ENCODE results near the gene SPRED2.

The SPRED2 gene

GRCh38 chr2:65411056-65411795 lies 21.2 kb downstream of the SPRED2 start:
- DNase-seq: no peak

GRCh38 chr2:65409045-65409444 lies 23.4 kb downstream of the SPRED2 start:
- DNase-seq: no peak

DNA sequence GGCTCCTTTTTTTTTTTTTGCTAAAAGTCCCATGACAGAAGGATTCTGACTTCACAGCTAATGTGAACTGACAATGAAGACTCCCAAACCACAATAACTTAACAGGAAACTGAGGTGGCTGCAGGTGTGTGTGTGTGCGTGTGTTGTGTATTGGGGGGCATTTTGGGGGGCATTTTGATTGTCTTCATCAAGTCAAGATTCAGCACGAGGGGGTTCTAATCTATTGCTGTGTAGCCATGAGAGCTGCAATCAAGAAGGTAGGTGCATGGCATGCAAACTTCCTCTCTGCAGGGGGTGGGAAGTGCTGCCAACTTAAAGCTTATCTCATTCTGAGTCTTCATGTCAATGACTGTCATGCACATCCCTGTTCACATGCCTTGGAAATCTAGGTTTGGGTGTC lies 25.2 kb downstream of the SPRED2 start:
- no peak for DNase-seq

- no peak for DNase-seq
Observed at GRCh38 chr2:65404988-65405697, 27.3 kb downstream of the SPRED2 start.

- DNase-seq: no peak
Observed at GRCh38 chr2:65403529-65403915, 28.9 kb downstream of the SPRED2 start.

DNA sequence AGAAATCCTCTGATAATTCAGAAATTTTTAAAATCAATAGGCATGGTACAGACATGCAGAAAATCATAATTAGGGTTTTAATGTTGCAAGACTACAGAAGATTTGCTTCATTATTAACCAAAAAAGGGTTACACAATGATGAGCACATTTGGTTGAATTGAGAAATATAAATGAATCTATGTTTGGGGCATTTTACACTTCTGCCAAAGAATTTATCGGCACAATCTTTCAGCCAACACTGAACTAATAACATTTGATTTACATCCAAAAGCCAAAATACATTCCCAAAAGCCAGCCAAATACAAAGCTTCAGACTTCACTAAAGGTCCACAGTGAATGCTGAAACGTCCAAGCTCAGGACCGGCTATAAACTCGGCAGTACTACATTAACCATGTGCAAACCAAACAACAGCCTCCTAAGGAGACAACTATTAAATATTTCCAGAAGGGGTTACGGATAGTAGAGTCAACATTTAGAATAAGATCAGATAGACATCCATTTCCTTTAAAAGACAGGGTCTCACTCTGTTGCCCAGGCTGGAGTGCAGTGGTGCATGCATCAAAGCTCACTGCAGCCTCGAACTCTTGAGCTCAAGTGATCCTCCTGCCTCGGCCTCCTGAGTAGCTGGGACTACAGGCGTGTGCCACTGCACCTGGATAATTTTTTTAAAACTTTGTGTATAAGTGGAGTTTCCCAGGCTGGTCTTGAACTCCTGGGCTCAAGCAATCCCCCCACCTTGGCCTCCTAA lies 29.4 kb downstream of the SPRED2 start:
- DNase-seq: no peak

GRCh38 chr2:65402323-65402722 lies 30.1 kb downstream of the SPRED2 start:
- DNase-seq: no peak

GRCh38 chr2:65397122-65397521 lies 35.3 kb downstream of the SPRED2 start:
- no peak for DNase-seq

- DNase-seq: no peak
Observed at GRCh38 chr2:65396348-65397026, 35.9 kb downstream of the SPRED2 start.

DNA sequence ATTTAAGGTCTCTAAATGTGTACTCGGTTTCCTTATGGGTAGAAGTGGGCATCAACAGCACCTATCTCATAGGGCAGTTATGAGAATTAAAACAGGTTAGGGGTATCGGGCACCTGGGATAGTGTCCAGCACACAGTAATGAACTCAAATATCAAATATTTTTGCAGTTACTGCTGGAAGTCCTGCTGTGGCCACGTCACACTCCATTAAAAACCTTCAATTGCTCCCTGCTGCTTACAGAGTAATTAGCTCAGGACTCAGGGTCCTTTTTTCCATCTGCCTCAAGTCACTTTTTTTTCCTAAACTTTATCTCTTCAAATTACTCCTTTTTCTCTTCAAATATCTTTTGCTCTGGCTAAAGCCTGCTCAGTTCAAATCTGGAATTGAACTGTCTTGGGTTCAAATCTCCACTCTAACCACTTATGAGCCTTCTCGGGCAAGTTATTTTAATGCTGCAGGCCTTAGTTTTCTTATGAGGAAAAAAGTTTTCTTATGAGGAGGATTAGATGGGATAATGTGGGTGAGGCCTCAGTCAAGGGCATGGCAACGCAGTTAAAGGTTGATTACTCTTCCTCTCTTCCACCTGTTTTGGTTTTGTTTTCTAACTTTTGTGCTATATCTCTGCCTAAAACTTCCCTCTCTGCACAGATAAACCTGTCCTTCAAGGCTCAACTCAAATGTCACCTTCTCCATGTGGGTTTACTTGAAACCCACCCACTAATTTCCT lies 36.6 kb downstream of the SPRED2 start:
- no peak for DNase-seq

- DNase-seq: no peak
Observed at GRCh38 chr2:65393743-65394422, 38.5 kb downstream of the SPRED2 start.

DNA sequence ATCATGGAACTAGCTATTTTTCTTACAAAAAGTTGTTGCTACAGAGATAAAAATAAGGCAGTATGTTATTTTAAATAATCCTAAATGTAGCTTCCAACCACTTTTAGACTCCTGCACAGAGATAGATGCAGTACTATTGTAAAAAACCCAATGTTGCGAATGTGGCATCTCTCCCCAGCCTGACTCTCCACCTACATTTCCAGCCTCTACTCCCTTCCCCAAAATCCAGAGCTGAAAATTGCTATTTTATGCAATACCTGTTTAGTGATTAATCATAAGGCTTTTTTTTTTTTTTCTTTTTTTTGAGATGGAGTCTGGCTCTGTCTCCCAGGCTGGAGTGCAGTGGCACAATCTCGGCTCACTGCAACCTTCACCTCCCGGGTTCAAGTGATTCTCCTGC lies 39.4 kb downstream of the SPRED2 start:
- no peak for DNase-seq

- DNase-seq: no peak
Observed at GRCh38 chr2:65392609-65393008, 39.8 kb downstream of the SPRED2 start.

GRCh38 chr2:65390134-65390533 lies 42.3 kb downstream of the SPRED2 start:
- DNase-seq: no peak

- no peak for DNase-seq
Observed at GRCh38 chr2:65389476-65389875, 42.9 kb downstream of the SPRED2 start.

GRCh38 chr2:65388596-65389390 lies 43.6 kb downstream of the SPRED2 start:
- no peak for DNase-seq

GRCh38 chr2:65388051-65388531 lies 44.3 kb downstream of the SPRED2 start:
- DNase-seq: no peak

GRCh38 chr2:65386989-65387388 lies 45.4 kb downstream of the SPRED2 start:
- DNase-seq: no peak

DNA sequence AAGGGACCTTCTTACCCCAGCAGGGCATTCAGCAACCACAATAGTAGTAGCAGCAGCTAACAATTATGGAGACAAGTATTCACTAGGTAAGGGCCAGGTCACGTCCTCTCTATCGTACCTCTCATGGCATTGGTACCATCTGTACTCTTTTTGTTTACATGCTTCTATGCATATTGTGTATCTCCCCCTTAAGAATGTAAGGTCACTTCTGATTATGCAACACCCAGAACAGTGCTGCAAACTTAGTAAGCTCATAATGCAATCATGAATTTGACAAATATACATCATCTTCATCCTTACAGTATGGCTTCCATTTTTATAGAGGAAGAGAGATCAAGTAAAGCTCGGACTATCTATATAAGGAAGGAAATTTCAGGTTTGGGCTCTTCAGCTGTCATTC lies 46.1 kb downstream of the SPRED2 start:
- DNase-seq: no peak

GRCh38 chr2:65383541-65384488 lies 48.6 kb downstream of the SPRED2 start:
- DNase-seq: no peak

All from NCI-H748 treated with DMSO at 0.1 percent for 48 hours (cell line).